ENCODE results near the gene HSP90B1. TPM values are rescaled to one million over a fixed set of nuclear protein-coding genes. Genes with fewer than 3 reads are reported as not detected.

HSP90B1 gene
- polyA plus RNA-seq, 1 of the 3 experiments (the other 2 are of a cell fraction): 420 TPM

- H3K9ac ChIP-seq: peak overlapping the region; percentile 95
- no peaks in the 10 kb centered on the region for H3K27me3 ChIP-seq (ENCODE audit: insufficient read depth)
- ChIA-PET POLR2A (interaction anchor here (1.3 to 2.7 kb wide), 7 partner anchors 17 to 207 kb away, joined by 8 to 31 read pairs (median 9); partner anchors contain the start of genes HCFC2, NFYB, NT5DC3 and TDG), CTCF (interaction anchor here (1.8 kb wide), 1 partner anchor 178 kb away, joined by 6 read pairs; no protein-coding TSS in a partner anchor)
- peaks cover 59% of the 10 kb centered on the region for H3K79me2 ChIP-seq (ENCODE audit: insufficient read depth)
- peak overlapping the region; percentile 94 for H3K4me2 ChIP-seq
- no peaks in the 10 kb centered on the region for H3K9me3 ChIP-seq
- peak overlapping the region; percentile 77 to 86 for H3K27ac ChIP-seq (ENCODE audit: low read depth in 2 of 2, low read length in 1 of 2)
- H3K9me2 ChIP-seq: no peaks in the 10 kb centered on the region
- H4K20me1 ChIP-seq (ENCODE audit: insufficient read depth): peaks cover 23% of the 10 kb centered on the region
- H3K4me1 ChIP-seq (ENCODE audit: control insufficient read depth in 1 of 2, insufficient read depth in 2 of 2, low read depth in 1 of 2, low read length in 1 of 2): peaks cover 21 to 22% of the 10 kb centered on the region in 2 experiments
- peaks cover 42 to 46% of the 10 kb centered on the region in 2 experiments for H3K36me3 ChIP-seq (replicated peaks in 1 of 2; ENCODE audit: control insufficient read depth in 1 of 2, insufficient read depth in 2 of 2, low read length in 1 of 2)
- H3F3A ChIP-seq (replicated peaks; ENCODE audit: insufficient read depth): peaks cover 3% of the 10 kb centered on the region
- H2AFZ ChIP-seq (ENCODE audit: low read depth): peak overlapping the region; percentile 48; the same call in 1 of the 2 replicates
- no peak for DNase-seq
- H3K4me3 ChIP-seq (ENCODE audit: low read depth in 2 of 2, low read length in 1 of 2): peak overlapping the region; percentile 95
- 2% methylated on average over 34 of the region's 37 CpGs for WGBS (ENCODE audit: low lambda C conversion rate)
- TF ChIP-seq YY1 (IDR thresholded peaks at IDR 0.05; ENCODE audit: low read depth) (no peak), MXI1 (IDR thresholded peaks at IDR 0.05; ENCODE audit: low read depth, low read length) (peak; percentile 92), EZH2phosphoT487 (IDR thresholded peaks at IDR 0.05; ENCODE audit: borderline replicate concordance, low read depth) (no peak), MAX (IDR thresholded peaks at IDR 0.05; ENCODE audit: low read depth) (peak; percentile 77)
Observed at GRCh38 chr12:103930787-103931735, 851 bp downstream of the HSP90B1 start.

- no peaks in the 10 kb centered on the region for H3K9me2 ChIP-seq
- peaks cover 21 to 22% of the 10 kb centered on the region in 2 experiments for H3K4me1 ChIP-seq (ENCODE audit: control insufficient read depth in 1 of 2, insufficient read depth in 2 of 2, low read depth in 1 of 2, low read length in 1 of 2)
- 67% methylated on average over 2 of the region's 2 CpGs for WGBS (ENCODE audit: low lambda C conversion rate)
- CTCF ChIA-PET: no interaction called here
- POLR2A ChIA-PET: interaction anchor here (1.0 to 1.1 kb wide), 2 partner anchors 21 to 32 kb away, joined by 3 to 4 read pairs; partner anchors contain the start of gene TDG
- no peak overlapping the region for H3K27ac ChIP-seq (ENCODE audit: low read depth in 2 of 2, low read length in 1 of 2)
- H3F3A ChIP-seq (replicated peaks; ENCODE audit: insufficient read depth): peaks cover 11% of the 10 kb centered on the region
- DNase-seq: no peak
- H3K36me3 ChIP-seq (replicated peaks in 1 of 2; ENCODE audit: control insufficient read depth in 1 of 2, insufficient read depth in 2 of 2, low read length in 1 of 2): peaks cover 64 to 66% of the 10 kb centered on the region in 2 experiments
- H2AFZ ChIP-seq (ENCODE audit: low read depth): no peak overlapping the region
- no peaks in the 10 kb centered on the region for H3K9me3 ChIP-seq
- H3K4me3 ChIP-seq (ENCODE audit: low read depth in 2 of 2, low read length in 1 of 2): peak overlapping the region in 1 of 2 experiments; percentile 95; a peak in 2 of 4 replicates
- H3K9ac ChIP-seq: no peak overlapping the region
- H3K27me3 ChIP-seq (ENCODE audit: insufficient read depth): no peaks in the 10 kb centered on the region
- H3K4me2 ChIP-seq: peak overlapping the region; percentile 94; the same call in 1 of the 2 replicates
- peaks cover 23% of the 10 kb centered on the region for H4K20me1 ChIP-seq (ENCODE audit: insufficient read depth)
- peak; percentile 73 for TF ChIP-seq USF1 (IDR thresholded peaks at IDR 0.05; ENCODE audit: borderline replicate concordance, low read depth)
- no peak for TF ChIP-seq CHD2 (IDR thresholded peaks at IDR 0.05; ENCODE audit: low read length, partially characterized antibody)
- no peak for TF ChIP-seq TCF12 (IDR thresholded peaks at IDR 0.05)
- no peak for TF ChIP-seq ELF1 (IDR thresholded peaks at IDR 0.05)
- no peak for TF ChIP-seq CTCF (IDR thresholded peaks at IDR 0.05)
- no peak for TF ChIP-seq NFIC (IDR thresholded peaks at IDR 0.05; ENCODE audit: borderline replicate concordance)
- peaks cover 76% of the 10 kb centered on the region for H3K79me2 ChIP-seq (ENCODE audit: insufficient read depth)
Observed at GRCh38 chr12:103933237-103933636, 3.0 kb downstream of the HSP90B1 start.
